Right renal cortex interstitium (tissue), 3 donors: ENCODE measurements around the gene ADAM10. TPM values are rescaled to one million over a fixed set of nuclear protein-coding genes. Genes with fewer than 3 reads are reported as not detected.

Experiments used
- DNase-seq, 3 donors: peaks; one replicate each; pipeline ENCODE4 v3.0.0-alpha.2; 2013; ENCODE audit warnings: low read depth in 3 of 3, low spot score in 2 of 3
- polyA plus RNA-seq, 3 donors: library from polyadenylated mRNA; unstranded; fragments of 120-200 nt; gene quantifications; one replicate each; pipeline ENCODE4 v1.2.1, GENCODE V29; 2013; ENCODE audit not compliant: insufficient read length in 3 of 3

The ADAM10 gene
- polyA plus RNA-seq, 3 donors: 266 to 284 (median 277) TPM

DNA sequence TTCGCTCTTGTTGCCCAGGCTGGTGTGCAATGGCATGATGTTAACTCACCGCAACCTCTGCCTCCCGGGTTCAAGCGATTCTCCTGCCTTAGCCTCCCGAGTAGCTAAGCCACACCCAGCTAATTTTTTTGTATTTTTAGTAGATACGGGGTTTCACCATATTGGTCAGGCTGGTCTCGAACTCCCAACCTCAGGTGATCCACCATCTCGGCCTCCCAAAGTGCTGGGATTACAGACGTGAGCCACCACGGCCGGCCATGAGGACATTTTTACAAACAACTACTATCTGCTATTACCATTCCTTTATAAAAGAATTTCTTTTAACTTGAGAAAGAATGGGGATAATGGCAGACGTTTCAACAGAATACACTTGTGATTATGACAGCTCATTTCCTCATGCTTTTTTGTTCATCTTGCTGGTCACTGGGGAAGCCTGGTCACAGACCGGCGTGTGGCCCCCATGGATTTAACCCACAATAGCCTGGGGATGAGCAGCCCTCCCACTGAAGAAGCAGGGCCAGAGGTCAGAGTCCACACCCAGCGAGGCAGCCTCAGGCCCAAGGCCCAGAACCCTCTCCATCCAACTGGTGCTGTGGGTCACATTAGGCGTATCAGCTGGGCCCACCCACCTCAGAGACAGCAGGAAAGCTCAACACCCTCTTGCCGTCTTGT, 205.7 kb downstream of the ADAM10 start:
- no peak for DNase-seq

GRCh38 chr15:58541410-58542087, 208.0 kb downstream of the ADAM10 start:
- DNase-seq: no peak

DNA sequence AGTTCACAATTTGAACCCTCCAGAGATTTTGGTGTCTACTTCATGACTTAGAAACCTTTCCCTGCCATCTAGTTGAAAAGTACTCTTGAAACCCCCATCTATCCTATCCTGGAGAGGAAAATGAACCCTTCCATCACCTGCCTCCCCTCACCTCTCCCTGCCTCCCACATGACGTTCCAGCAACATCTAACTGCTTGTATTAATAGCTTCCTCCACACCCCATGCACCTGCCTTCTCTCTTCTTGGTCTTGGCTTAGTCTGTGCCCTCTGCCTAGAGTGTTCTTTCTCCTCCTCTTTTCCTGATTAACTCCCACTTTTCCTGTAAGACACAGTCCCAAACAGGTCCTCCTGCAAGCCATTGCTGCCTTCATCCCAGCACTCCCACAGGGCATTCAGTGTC, 210.0 kb downstream of the ADAM10 start:
- DNase-seq: no peak

GRCh38 chr15:58538901-58539300, 210.6 kb downstream of the ADAM10 start:
- DNase-seq: no peak

Other genes starting within 250 kb of the ADAM10 start
- 10 to 100 TPM; 24.8 to 29.2 (median 27.6) TPM for gene MINDY2, start 21.6 kb upstream of the ADAM10 start, polyA plus RNA-seq
- gene SLTM, start 184.0 kb upstream of the ADAM10 start, polyA plus RNA-seq: 100 to 1,000 TPM; 128 to 148 (median 138) TPM
- 10 to 100 TPM; 36.9 to 37.9 (median 37.0) TPM for gene RNF111, start 238.0 kb upstream of the ADAM10 start, polyA plus RNA-seq